ENCODE measurements around the gene VPS26A.
"Not testable (repeated sequence)": the region's sequence is repeated elsewhere in the genome, so short reads cannot be mapped to it uniquely, and the experiment has no call there.

VPS26A gene

DNA sequence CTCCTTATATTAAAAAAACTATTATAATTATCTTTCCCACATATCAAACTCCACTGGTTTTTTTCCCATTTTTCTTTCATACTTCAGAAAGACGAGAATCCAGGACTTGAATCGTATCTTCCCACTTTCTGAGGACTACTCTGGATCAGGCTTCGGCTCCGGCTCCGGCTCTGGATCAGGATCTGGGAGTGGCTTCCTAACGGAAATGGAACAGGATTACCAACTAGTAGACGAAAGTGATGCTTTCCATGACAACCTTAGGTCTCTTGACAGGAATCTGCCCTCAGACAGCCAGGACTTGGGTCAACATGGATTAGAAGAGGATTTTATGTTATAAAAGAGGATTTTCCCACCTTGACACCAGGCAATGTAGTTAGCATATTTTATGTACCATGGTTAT lies 20.2 kb upstream of the VPS26A start:
- no peak for DNase-seq

DNA sequence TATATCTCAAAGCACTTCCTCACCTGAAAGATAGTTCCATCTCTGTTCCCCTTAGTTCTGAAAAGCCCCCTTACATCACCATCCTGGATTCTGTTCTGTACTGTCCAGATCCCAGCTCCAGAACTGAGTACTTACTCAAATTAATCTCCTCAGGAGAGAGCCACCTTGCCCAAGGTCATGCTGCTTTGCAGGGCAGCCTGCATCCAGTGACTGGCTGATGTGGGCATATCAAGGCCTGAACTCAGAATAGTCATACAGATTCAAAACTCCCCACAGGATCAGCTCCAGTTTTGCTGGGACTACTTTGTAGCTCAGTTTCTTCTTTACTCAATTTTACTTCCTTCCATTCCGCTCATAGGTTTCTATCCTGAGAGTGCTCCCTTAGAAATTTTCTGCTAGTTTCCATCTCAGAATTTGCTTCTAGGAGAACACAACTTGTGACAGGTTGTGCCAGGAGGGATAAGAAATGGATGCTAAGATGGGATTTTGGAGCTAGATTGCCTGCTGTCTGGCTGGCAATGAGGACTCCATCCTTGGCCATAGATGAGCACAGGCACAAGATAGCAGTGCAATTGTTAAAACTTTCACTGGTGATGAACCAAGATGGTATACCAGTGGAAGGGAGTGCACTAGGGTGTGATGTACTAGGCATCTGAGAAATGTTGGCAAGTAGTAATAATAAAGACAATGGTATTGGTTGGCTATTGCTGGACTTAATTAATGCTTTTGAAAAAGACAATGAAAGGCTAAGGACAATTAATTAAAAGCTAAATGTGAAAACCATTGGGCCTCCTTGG lies 18.8 kb upstream of the VPS26A start:
- no peak for DNase-seq

GRCh38 chr10:69107176-69107490 lies 16.8 kb upstream of the VPS26A start:
- no peak for DNase-seq

DNA sequence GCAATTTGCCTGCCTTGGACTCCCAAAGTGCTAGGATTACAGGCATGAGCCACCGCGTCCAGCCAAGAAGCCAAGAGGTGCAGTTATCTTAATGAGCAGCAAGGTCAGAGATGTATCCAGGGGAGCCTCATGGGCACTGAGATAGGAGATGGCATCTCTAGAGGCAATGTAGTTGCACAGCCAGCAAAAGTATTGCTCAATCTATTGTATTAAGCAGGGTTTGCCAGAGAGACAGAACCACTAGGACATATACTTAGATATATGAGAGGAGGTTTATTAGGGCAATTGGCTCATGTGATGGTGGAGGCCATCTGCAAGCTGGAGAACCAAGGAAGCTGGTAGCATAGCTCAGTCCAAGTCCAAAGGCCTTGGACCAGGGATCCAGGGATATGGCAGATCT lies 16.3 kb upstream of the VPS26A start:
- no peak for DNase-seq

DNA sequence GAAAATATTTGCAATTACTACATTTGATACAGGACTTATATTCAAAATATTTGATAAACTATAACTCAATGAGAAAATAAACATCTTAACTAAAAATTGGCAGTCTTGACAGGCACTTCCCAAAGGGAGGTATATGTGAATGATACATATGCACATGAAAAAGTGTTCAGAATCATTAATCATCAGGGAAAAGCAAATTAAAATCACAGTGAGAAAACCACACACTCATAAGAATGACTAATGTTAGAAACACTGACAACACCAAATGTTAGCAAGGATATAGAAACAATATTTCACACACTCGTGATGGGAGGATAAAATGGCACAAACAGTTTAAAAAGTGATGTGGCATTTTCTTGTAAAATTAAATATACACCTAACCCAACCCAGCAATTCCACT lies 4.1 kb upstream of the VPS26A start:
- no peak for DNase-seq

- peak; percentile 59 for DNase-seq
Observed at GRCh38 chr10:69123306-69123746, 652 bp upstream of the VPS26A start.

GRCh38 chr10:69124563-69125268 lies 738 bp downstream of the VPS26A start:
- peak; percentile 80 for DNase-seq

- DNase-seq = no peak
Observed at GRCh38 chr10:69125554-69125953, 1.6 kb downstream of the VPS26A start.

- peak; percentile 19 for DNase-seq
Observed at GRCh38 chr10:69130251-69130650, 6.3 kb downstream of the VPS26A start.

- no peak for DNase-seq
Observed at GRCh38 chr10:69139961-69140360, 16.0 kb downstream of the VPS26A start.

DNA sequence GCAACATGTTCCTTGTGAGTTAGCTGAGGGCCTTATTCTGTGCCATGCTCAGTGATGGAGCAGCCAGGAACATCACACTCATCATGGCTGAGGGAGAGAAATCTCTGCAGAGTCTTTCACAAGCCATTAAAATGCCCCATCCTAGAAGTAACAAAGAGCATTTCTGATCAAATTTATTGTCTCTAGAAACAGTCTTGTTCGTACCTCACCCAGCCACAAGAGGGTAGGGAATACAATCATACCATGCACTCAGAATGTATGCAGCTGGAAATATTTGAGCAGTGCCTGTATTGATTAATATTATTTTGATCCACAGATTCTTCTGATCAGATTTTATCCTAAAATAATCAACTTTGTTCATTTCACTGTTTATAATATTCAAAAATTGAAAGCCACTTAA lies 17.3 kb downstream of the VPS26A start:
- DNase-seq = no peak

- not testable (repeated sequence) for DNase-seq
Observed at GRCh38 chr10:69142074-69142473, 18.1 kb downstream of the VPS26A start.

DNA sequence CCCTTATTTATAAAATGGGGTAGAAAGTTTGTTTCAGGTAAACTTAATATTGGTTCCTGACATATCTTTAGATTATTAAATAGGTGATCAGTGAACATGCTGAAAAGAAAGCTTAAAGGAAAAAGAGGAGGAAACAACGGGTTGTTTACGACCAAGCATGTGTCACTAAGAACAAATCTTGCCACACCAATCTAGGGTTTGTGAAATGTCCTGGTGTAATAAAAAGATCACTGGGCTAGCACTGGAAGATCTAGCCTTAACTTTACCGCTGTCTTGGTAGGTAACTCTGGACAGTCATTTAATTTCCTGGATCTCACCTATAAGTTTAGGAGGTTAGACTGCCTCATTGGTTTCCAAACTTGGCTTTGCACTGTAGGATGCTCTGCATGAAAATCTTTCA lies 19.0 kb downstream of the VPS26A start:
- no peak for DNase-seq

DNA sequence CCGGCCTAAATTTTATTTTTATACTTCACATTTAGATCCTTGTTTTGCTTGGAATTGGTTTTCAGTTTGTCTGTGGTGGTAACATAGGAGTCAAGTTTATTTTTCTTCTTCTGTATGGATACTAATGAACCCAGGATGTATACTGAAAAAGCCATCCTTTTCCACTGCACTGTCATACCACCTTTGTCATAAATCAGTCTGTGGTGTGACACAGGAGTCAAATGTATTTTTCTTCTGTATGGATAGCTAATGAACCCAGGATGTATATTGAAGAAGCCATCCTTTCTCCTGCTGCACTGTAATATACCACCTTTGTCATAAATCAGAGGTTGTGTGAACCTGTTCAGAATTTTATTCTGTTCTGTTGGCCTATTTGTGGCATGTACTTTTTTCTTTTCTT lies 21.4 kb downstream of the VPS26A start:
- DNase-seq = no peak

- DNase-seq = no peak
Observed at GRCh38 chr10:69145864-69146263, 21.9 kb downstream of the VPS26A start.

GRCh38 chr10:69146759-69147158 lies 22.8 kb downstream of the VPS26A start:
- DNase-seq = no peak

DNA sequence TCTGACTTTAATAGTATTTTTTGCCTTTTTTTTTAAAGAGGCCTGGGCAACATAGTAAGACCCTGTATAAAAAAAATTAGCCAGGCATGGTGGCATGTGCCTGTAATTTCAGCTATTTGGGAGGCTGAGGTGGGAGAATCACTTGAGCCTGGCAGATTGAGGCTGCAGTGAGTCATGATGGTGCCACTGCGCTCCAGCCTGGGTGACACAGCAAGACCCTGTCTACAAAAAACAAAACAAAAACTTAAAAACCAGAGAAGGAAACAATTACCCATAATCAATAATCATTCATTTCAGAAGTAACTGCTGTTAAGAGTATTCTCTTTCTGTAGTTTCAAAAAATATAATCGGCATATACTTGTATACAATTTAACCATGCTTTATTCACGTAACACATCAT lies 28.0 kb downstream of the VPS26A start:
- DNase-seq = no peak

DNA sequence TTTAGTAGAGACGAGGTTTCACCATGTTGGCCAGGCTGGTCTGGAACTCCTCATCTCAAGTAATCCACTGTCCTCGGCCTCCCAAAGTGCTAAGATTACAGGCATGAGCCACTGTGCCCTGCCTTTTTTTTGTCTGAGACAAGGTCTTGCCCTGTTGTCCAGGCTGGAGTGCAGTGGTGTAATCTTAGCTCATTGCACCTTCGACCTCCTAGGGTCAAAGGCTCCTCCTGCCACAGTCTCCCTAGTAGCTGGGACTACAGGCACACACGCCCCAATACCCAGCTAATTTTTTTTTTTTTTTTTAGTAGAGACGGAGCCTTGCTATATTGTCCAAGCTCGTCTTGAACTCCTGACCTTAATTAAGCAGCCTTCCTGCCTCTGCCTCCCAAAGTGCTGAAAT lies 29.2 kb downstream of the VPS26A start:
- DNase-seq = no peak

DNA sequence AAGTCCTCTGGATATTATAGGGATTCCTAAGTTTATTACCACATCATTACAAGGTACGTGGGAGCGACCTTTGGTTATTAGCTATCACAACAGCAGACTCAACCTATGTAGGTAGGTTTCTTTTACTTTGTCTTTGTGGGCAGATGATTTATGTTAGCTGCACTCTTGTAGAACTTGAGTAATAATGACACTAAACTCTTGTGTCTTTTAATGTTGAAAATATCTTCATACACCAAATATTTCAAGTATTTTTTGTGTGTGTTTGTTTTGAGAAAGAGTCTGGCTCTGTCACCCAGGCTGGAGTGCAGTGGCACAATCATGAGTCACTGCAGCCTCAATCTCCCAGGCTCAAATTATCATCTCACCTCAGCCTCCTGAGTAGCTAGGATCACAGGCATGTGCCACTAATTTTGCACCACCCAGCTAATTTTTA lies 36.8 kb downstream of the VPS26A start:
- DNase-seq = no peak

DNA sequence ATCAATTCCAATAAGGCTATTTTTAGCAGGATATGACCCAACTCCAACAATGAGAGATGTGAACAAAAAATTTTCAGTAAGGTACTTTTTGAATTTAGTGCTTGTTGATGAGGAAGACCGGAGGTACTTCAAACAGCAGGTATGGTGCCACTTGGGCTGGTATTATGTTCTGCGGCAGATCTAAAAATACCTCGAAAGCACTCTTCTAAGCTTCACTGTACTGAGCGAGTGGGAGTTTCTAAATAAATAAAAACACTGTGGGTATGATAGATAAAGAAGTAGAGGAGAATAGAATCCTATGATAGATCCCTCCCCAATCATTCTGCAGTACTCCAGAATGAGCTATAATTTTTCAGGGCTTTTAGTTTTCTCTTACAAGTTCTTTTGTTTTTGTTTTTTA lies 44.5 kb downstream of the VPS26A start:
- no peak for DNase-seq

DNA sequence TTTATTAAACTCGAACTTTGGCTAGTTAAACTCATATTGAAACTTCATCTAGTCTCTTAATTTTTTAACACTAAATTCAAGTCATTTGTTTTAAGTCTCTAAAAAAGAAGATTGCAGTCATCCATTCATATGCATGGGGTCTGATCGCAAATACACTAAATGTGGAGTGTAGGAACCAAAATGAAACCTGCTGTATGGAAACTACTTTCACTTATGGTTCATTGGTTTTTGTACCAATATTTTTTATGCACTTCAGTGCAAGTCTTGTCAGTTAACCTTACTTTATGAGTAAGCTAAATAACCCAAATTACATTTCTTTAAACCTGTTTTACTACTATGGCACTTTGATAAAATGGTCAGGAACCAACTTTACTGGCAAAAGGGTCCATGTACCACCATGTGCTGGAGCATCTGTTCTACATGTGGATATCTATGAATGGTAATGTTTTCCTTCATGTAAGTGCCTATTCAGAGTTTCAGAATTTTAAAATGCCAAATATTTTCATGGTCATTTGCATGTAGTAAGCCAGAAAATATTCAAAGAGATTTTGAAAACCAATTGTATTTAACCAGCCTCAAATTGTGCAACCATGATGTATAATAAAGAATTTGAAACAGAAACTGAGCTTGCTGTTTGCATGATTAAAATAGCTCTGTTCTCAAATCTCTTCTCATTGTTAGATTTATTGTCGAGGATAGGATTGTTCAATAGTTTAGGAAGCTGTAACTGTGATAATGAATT lies 48.4 kb downstream of the VPS26A start:
- peak; percentile 26 for DNase-seq

GRCh38 chr10:69175326-69175725 lies 51.3 kb downstream of the VPS26A start:
- not testable (repeated sequence) for DNase-seq

- no peak for DNase-seq
Observed at GRCh38 chr10:69176823-69177222, 52.8 kb downstream of the VPS26A start.
